ENCODE data around the gene ZYX.

Gene ZYX

DNA sequence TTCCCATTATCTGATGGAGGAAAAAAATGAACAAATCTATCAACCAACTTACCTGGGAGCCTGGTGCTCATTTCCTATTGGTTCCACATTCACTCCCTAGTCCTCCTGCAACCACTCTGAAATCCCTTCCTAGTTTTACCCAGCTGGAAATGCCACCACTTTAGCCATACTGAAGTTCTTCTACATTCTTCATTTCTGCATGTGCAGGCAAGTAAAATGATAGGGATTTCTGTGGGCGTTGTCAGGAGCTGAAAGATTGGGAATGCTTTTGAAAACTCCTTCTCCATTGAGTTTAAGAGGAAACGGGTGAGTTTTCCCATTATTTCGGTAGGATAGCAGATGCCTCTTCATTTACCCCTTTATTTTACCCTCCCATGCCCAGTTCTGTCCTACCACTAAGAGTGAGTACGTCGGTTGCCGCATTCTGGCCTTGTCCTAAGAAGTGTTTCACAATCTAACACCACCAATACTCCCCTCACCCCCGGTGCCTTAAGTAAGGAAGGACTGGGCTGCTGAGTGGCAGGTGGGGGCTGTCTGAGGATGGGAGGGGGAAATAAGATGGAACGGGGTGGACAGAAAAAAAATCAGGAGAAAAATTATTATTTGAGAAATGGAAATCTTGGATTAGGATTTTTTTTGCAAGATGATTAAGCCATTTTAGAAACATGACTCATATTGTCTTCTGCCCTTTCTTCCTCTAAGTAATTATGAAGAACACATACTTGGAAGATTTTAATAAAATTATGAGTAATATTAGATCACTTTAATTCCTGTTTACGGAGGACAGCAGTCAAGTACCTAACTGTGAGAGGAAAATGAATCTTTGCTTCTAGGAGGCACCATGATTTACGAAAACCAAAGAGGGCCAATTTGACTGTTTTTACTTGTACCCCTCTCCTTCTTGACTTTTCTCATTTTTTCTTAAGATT lies 48.9 kb downstream of the ZYX start:
- DNase-seq (ENCODE audit: insufficient read length, low spot score) (no peak), FAIRE-seq (no peak)
- no peak for TF ChIP-seq CTCF (IDR thresholded peaks at IDR 0.05; ENCODE audit: insufficient read depth, missing control alignments)

DNA sequence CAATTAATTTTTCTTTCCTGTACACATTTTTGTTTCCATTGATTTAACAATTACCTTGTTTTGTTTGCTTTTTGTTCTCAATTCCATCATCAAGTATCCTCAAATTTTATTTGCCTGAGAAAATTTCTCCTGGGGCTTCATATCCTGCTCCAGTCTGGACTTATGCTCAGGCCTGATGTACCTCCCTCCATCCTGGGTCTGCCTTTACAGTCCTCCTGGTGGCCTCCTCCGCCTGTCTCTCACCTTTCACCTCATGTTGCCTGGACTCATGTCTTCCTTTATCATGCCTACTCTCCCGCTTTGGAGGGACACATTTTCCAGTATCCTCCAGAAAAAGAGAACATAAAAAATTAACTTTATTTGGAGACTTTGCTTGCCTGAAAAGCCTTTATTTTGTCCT lies 50.0 kb downstream of the ZYX start:
- DNase-seq (ENCODE audit: insufficient read length, low spot score) (no peak), FAIRE-seq (no peak)
- no peak for TF ChIP-seq CTCF (IDR thresholded peaks at IDR 0.05; ENCODE audit: insufficient read depth, missing control alignments)

- DNase-seq (ENCODE audit: insufficient read length, low spot score) (no peak), FAIRE-seq (no peak)
- no peak for TF ChIP-seq CTCF (IDR thresholded peaks at IDR 0.05; ENCODE audit: insufficient read depth, missing control alignments)
These were observed 52.6 kb downstream of the ZYX start for GRCh38 chr7:143433759-143434158.

DNA sequence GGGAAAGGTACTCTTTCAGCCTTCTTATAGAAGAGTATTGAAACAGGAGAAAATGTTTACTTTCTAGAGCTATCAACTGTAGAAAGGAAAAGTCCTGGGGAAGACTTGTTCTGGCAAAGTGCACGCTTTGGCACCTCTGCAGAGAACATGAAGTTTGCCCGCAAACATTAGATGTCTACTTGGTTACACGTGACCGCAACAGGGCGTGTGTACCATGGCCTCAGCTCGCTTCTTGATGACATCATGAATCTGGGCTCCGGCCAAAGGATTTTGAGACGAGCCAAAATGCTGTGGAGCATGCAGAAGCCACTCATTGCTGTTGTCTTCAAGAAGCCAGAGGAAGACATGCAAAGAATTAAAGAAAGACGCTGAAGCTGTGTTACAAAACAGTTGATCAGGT lies 53.5 kb downstream of the ZYX start:
- DNase-seq (ENCODE audit: insufficient read length, low spot score) (no peak), FAIRE-seq (no peak)
- TF ChIP-seq CTCF (IDR thresholded peaks at IDR 0.05; ENCODE audit: insufficient read depth, missing control alignments) = no peak

DNA sequence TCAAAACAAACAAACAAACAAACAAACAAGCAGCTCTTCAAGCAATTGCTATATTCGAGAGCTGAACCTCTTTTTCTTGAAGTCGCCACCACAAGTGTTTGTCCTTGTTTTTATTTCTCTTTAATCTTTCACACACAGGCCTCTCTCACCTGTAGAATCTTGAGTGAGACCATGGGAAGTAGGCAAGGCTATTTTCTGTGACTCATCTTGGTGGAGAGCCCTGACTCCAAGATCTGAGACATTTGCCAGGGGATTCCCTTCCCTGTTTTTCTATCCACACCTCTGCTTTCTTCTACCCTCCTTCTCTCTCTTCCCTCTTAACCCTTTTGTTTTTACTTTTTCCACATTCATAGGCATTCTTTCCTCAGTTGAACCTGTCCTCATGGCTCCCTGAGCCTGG lies 54.1 kb downstream of the ZYX start:
- DNase-seq (ENCODE audit: insufficient read length, low spot score) = no peak
- FAIRE-seq = no peak
- TF ChIP-seq CTCF (IDR thresholded peaks at IDR 0.05; ENCODE audit: insufficient read depth, missing control alignments) = no peak

GRCh38 chr7:143436325-143436946 lies 55.3 kb downstream of the ZYX start:
- FAIRE-seq (no peak), DNase-seq (ENCODE audit: insufficient read length, low spot score) (no peak)
- TF ChIP-seq CTCF (IDR thresholded peaks at IDR 0.05; ENCODE audit: insufficient read depth, missing control alignments) = no peak

GRCh38 chr7:143437578-143437977 lies 56.4 kb downstream of the ZYX start:
- TF ChIP-seq CTCF (IDR thresholded peaks at IDR 0.05; ENCODE audit: insufficient read depth, missing control alignments) = no peak
- DNase-seq (ENCODE audit: insufficient read length, low spot score) = no peak
- FAIRE-seq = no peak
